ENCODE data around the gene PRICKLE2. TPM values are rescaled to one million over a fixed set of nuclear protein-coding genes. Genes with fewer than 3 reads are reported as not detected.

Gene PRICKLE2
- total RNA-seq, 2 donors from 2014 or later = 27.9 to 42.3 TPM

GRCh38 chr3:64164349-64164748 is 60.9 kb downstream of the PRICKLE2 start:
- Histone ChIP-seq H3K4me3 (no peak overlapping the region), H3K27me3 (replicated peaks; ENCODE audit: insufficient read depth) (no peaks in the 10 kb centered on the region), H3K36me3 (peaks cover 8% of the 10 kb centered on the region), H3K9me3 (no peaks in the 10 kb centered on the region), H3K27ac (no peak overlapping the region), H3K4me1 (ENCODE audit: control insufficient read depth in 1 of 2, low read depth in 2 of 2) (peaks cover 32 to 61% of the 10 kb centered on the region in 2 donors)
- no peak for TF ChIP-seq CTCF (IDR thresholded peaks at IDR 0.05)
- no peak for DNase-seq (ENCODE audit: low spot score)
- no peak for ATAC-seq (ENCODE audit: insufficient number of reproducible peaks, low FRiP score, low read depth)

GRCh38 chr3:64163755-64164148 is 61.5 kb downstream of the PRICKLE2 start:
- DNase-seq (ENCODE audit: low spot score) = no peak
- Histone ChIP-seq H3K4me3 (no peak overlapping the region), H3K27ac (no peak overlapping the region), H3K4me1 (ENCODE audit: control insufficient read depth in 1 of 2, low read depth in 2 of 2) (peaks cover 32 to 63% of the 10 kb centered on the region in 2 donors), H3K27me3 (replicated peaks; ENCODE audit: insufficient read depth) (no peaks in the 10 kb centered on the region), H3K36me3 (peaks cover 9% of the 10 kb centered on the region), H3K9me3 (no peaks in the 10 kb centered on the region)
- ATAC-seq (ENCODE audit: insufficient number of reproducible peaks, low FRiP score, low read depth) = no peak
- no peak for TF ChIP-seq CTCF (IDR thresholded peaks at IDR 0.05)

- Histone ChIP-seq H3K4me1 (ENCODE audit: control insufficient read depth in 1 of 2, low read depth in 2 of 2) (peaks cover 32 to 67% of the 10 kb centered on the region in 2 donors), H3K27me3 (replicated peaks; ENCODE audit: insufficient read depth) (no peaks in the 10 kb centered on the region), H3K9me3 (no peaks in the 10 kb centered on the region), H3K36me3 (peaks cover 9% of the 10 kb centered on the region), H3K4me3 (no peak overlapping the region), H3K27ac (peak overlapping the region in 1 of 2 donors; percentile 17)
- DNase-seq (ENCODE audit: low spot score) = no peak
- ATAC-seq (ENCODE audit: insufficient number of reproducible peaks, low FRiP score, low read depth) = no peak
- TF ChIP-seq CTCF (IDR thresholded peaks at IDR 0.05) = no peak
Observed at GRCh38 chr3:64163019-64163754, 62.1 kb downstream of the PRICKLE2 start.

- Histone ChIP-seq H3K4me1 (ENCODE audit: control insufficient read depth in 1 of 2, low read depth in 2 of 2) (peaks cover 26 to 51% of the 10 kb centered on the region in 2 donors), H3K27ac (no peak overlapping the region), H3K9me3 (no peaks in the 10 kb centered on the region), H3K27me3 (replicated peaks; ENCODE audit: insufficient read depth) (no peaks in the 10 kb centered on the region), H3K4me3 (no peak overlapping the region), H3K36me3 (peaks cover 19% of the 10 kb centered on the region)
- DNase-seq (ENCODE audit: low spot score) = no peak
- no peak for TF ChIP-seq CTCF (IDR thresholded peaks at IDR 0.05)
- no peak for ATAC-seq (ENCODE audit: insufficient number of reproducible peaks, low FRiP score, low read depth)
Observed at GRCh38 chr3:64161481-64161952, 63.7 kb downstream of the PRICKLE2 start.

- no peak for DNase-seq (ENCODE audit: low spot score)
- H3K9me3 ChIP-seq = no peaks in the 10 kb centered on the region
- no peak overlapping the region for H3K4me3 ChIP-seq
- no peak overlapping the region for H3K27ac ChIP-seq
- no peak for TF ChIP-seq CTCF (IDR thresholded peaks at IDR 0.05)
- no peak for ATAC-seq (ENCODE audit: insufficient number of reproducible peaks, low FRiP score, low read depth)
- H3K4me1 ChIP-seq (ENCODE audit: control insufficient read depth in 1 of 2, low read depth in 2 of 2) = peaks cover 23 to 44% of the 10 kb centered on the region in 2 donors
- H3K36me3 ChIP-seq = peaks cover 19% of the 10 kb centered on the region
- H3K27me3 ChIP-seq (replicated peaks; ENCODE audit: insufficient read depth) = no peaks in the 10 kb centered on the region
Observed at GRCh38 chr3:64160000-64160695, 65.1 kb downstream of the PRICKLE2 start.

Data from thoracic aorta (tissue), 2 donors.